Tibial nerve (tissue), 4 donors: Measurements from ENCODE around the gene MAML2. TPM values are rescaled to one million over a fixed set of nuclear protein-coding genes. Genes with fewer than 3 reads are reported as not detected.

ENCODE experiments used
- DNase-seq, 2 donors: peaks; one replicate each; pipeline ENCODE4 v3.0.0-alpha.2; 2019; ENCODE audit warnings: low spot score in 2 of 2
- H3K27ac ChIP-seq, 4 donors: fragments of 200-600 bp; sonication (generic) in 3 of 4; one replicate each; pipeline ENCODE4 v1.5.1; 2017 to 2019; ENCODE audit warnings: mild to moderate bottlenecking in 1 of 4
- H3K27me3 ChIP-seq, 2 donors: fragments of 200-600 bp; sonication (generic) in 1 of 2; one replicate each; pipeline versions ENCODE4 v1.5.1 to v1.6.0; 2017 to 2019
- H3K36me3 ChIP-seq, 3 donors: fragments of 200-600 bp; sonication (generic); one replicate each; pipeline ENCODE4 v1.5.1; 2018 to 2019
- H3K4me1 ChIP-seq, 4 donors: fragments of 200-600 bp; sonication (generic) in 3 of 4; one replicate each; pipeline ENCODE4 v1.5.1; 2017 to 2019
- H3K4me3 ChIP-seq, 4 donors: fragments of 200-600 bp; sonication (generic) in 3 of 4; one replicate each; pipeline ENCODE4 v1.5.1; 2017 to 2019; ENCODE audit warnings: mild to moderate bottlenecking in 1 of 4, moderate library complexity in 1 of 4
- H3K9me3 ChIP-seq, 4 donors: fragments of 200-600 bp; sonication (generic) in 3 of 4; one replicate each; pipeline ENCODE4 v1.5.1; 2017 to 2019
- CTCF ChIP-seq, 5 experiments: fragments of 200-600 bp in 3 of 5; fragments of 450-650 bp in 2 of 5; sonication (generic) in 3 of 5; IDR thresholded peaks; one replicate each; pipeline ENCODE4 v1.5.1; 2016 to 2019; ENCODE audit warnings: antibody characterized with exemption in 5 of 5, mild to moderate bottlenecking in 3 of 5, moderate library complexity in 2 of 5
- EP300 ChIP-seq, 2 donors: sonication (generic); formaldehyde crosslinking; IDR thresholded peaks; one replicate each; pipeline ENCODE4 v1.6.1; 2017; ENCODE audit warnings: antibody characterized with exemption in 2 of 2, mild to moderate bottlenecking in 1 of 2
- POLR2A ChIP-seq, 2 donors: fragments of 450-650 bp; IDR thresholded peaks; one replicate each; pipeline ENCODE4 v1.6.1; 2017; ENCODE audit warnings: antibody characterized with exemption in 2 of 2, mild to moderate bottlenecking in 2 of 2, moderate library complexity in 2 of 2
- WGBS, 2 donors: methylation state at CpG; one replicate each; pipeline ENCODE4 v1.1.5; 2018; 5-methylcytosine and 5-hydroxymethylcytosine counted together
- total RNA-seq, 4 donors: library from RNA; depleted of rRNA; stranded (reverse); fragments of >200 nt; gene quantifications; one replicate each; pipeline ENCODE4 v1.1.0, GENCODE V29; 2016

MAML2 gene
- total RNA-seq, 4 donors from 2014 or later = 20.5 to 38.4 (median 27.9) TPM

- no peaks in the 10 kb centered on the region for H3K27me3 ChIP-seq
- DNase-seq = no peak
- no peaks in the 10 kb centered on the region for H3K9me3 ChIP-seq
- H3K36me3 ChIP-seq = no peaks in the 10 kb centered on the region
- 6 to 9% methylated on average over 1 of the region's 1 CpG for WGBS, 2 donors
- peak overlapping the region in 2 of 4 donors; percentile 53 to 55 for H3K27ac ChIP-seq
- no peak for TF ChIP-seq POLR2A (IDR thresholded peaks at IDR 0.05)
- peak in 1 of 2 donors; percentile 41 for TF ChIP-seq EP300 (IDR thresholded peaks at IDR 0.05)
- H3K4me3 ChIP-seq = no peak overlapping the region
- peaks cover 0 to 71% (median 28%) of the 10 kb centered on the region in 4 donors for H3K4me1 ChIP-seq
Measured at GRCh38 chr11:96324912-96325311, 18.1 kb downstream of the MAML2 start.

GRCh38 chr11:96323642-96323985 is 19.4 kb downstream of the MAML2 start:
- peaks cover 0 to 69% (median 21%) of the 10 kb centered on the region in 4 donors for H3K4me1 ChIP-seq

GRCh38 chr11:96322775-96323641 is 20.0 kb downstream of the MAML2 start:
- DNase-seq = no peak
- Histone ChIP-seq H3K9me3 (no peaks in the 10 kb centered on the region), H3K4me3 (peak overlapping the region in 1 of 4 donors; percentile 10), H3K27me3 (no peaks in the 10 kb centered on the region), H3K36me3 (no peaks in the 10 kb centered on the region), H3K27ac (peak overlapping the region in 2 of 4 donors; percentile 62 to 63), H3K4me1 (peaks cover 0 to 69% (median 18%) of the 10 kb centered on the region in 4 donors)
- TF ChIP-seq POLR2A (IDR thresholded peaks at IDR 0.05) (no peak), EP300 (IDR thresholded peaks at IDR 0.05) (no peak), CTCF (IDR thresholded peaks at IDR 0.05) (no peak)
- 86% methylated on average over 10 of the region's 10 CpGs for WGBS, 2 donors

More at GRCh38 chr11:96323642-96323985, 19.4 kb downstream of the MAML2 start:
- Histone ChIP-seq H3K36me3 (no peaks in the 10 kb centered on the region), H3K4me3 (no peak overlapping the region), H3K9me3 (no peaks in the 10 kb centered on the region), H3K27ac (no peak overlapping the region), H3K27me3 (no peaks in the 10 kb centered on the region)
- 83 to 89% methylated on average over 6 of the region's 6 CpGs for WGBS, 2 donors
- TF ChIP-seq POLR2A (IDR thresholded peaks at IDR 0.05) = no peak
- TF ChIP-seq CTCF (IDR thresholded peaks at IDR 0.05) = no peak
- TF ChIP-seq EP300 (IDR thresholded peaks at IDR 0.05) = no peak
- DNase-seq = no peak

GRCh38 chr11:96321091-96321490 is 21.9 kb downstream of the MAML2 start:
- no peak for DNase-seq
- Histone ChIP-seq H3K27ac (peak overlapping the region in 2 of 4 donors; percentile 30 to 62), H3K4me1 (peaks cover 0 to 86% (median 20%) of the 10 kb centered on the region in 4 donors), H3K36me3 (no peaks in the 10 kb centered on the region), H3K9me3 (no peaks in the 10 kb centered on the region), H3K27me3 (no peaks in the 10 kb centered on the region), H3K4me3 (no peak overlapping the region)
- WGBS, 2 donors = 59 to 62% methylated on average over 5 of the region's 5 CpGs
- no peak for TF ChIP-seq CTCF (IDR thresholded peaks at IDR 0.05)
- no peak for TF ChIP-seq POLR2A (IDR thresholded peaks at IDR 0.05)
- no peak for TF ChIP-seq EP300 (IDR thresholded peaks at IDR 0.05)

GRCh38 chr11:96319898-96320656 is 22.9 kb downstream of the MAML2 start:
- 88% methylated on average over 2 of the region's 2 CpGs for WGBS, 2 donors
- peak overlapping the region in 2 of 4 donors; percentile 30 to 62 for H3K27ac ChIP-seq
- H3K4me3 ChIP-seq = no peak overlapping the region
- no peak for TF ChIP-seq EP300 (IDR thresholded peaks at IDR 0.05)
- TF ChIP-seq CTCF (IDR thresholded peaks at IDR 0.05) = no peak
- TF ChIP-seq POLR2A (IDR thresholded peaks at IDR 0.05) = no peak
- no peaks in the 10 kb centered on the region for H3K9me3 ChIP-seq
- H3K4me1 ChIP-seq = peaks cover 0 to 86% (median 20%) of the 10 kb centered on the region in 4 donors
- no peak for DNase-seq
- no peaks in the 10 kb centered on the region for H3K27me3 ChIP-seq
- no peaks in the 10 kb centered on the region for H3K36me3 ChIP-seq
